ENCODE results near the gene SSB.

DNA sequence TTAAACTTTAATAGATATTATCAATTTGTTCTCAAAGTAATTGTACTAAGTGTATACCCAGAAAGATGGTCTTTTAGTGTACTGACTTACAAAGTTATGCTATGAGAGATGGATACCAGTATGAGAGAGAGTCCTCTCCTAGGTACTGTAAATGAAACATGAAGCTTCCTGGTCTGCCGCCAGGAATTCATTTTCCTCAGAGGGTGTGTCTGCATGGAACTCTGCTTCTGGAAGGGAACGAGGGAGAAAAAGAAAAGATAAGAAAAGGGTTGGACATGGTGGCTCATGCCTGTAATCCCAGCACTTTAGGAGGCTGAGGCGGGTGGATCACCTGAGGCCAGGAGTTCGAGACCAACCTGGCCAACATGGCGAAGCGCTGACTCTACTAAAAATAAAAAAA, 2.2 kb upstream of the SSB start:
- TF ChIP-seq GATA2 (IDR thresholded peaks at IDR 0.05; ENCODE audit: low read depth, low read length) (no peak), GATA3 (IDR thresholded peaks at IDR 0.05; ENCODE audit: low read depth, low read length) (no peak)

All from SH-SY5Y (cell line).